Panc1 (cell line): Measurements from ENCODE around the gene FGF7. TPM values are rescaled to one million over a fixed set of nuclear protein-coding genes. Genes with fewer than 3 reads are reported as not detected.
"Not testable (repeated sequence)": the region's sequence is repeated elsewhere in the genome, so short reads cannot be mapped to it uniquely, and the experiment has no call there.

Experiments
- ATAC-seq: fragments of 200-7000 bp; cut with Tn5 transposase; 2 replicates; pipeline ENCODE4 v1.9.1; 2020; ENCODE audit warnings: mild to moderate bottlenecking, moderate library complexity
- BruUV-seq: library from RNA; stranded (reverse); fragments of 400-500 nt; replicated peaks from 2 replicates; lab custom pipeline; 2021; lab: Mats Ljungman, UMichigan
- CTCF ChIA-PET: fragments of 300-600 bp; sonication (Branson Sonifier 250); formaldehyde crosslinking; loops from one replicate; lab custom pipeline; 2022; ENCODE audit warnings: antibody characterized with exemption; lab: Charles Lee
- POLR2A ChIA-PET: fragments of 300-600 bp; sonication (Branson Sonifier 250); formaldehyde crosslinking; loops from one replicate; lab custom pipeline; 2022; ENCODE audit warnings: antibody characterized with exemption; lab: Charles Lee
- DNase-seq: peaks from one replicate; pipeline ENCODE4 v3.0.0-alpha.2; 2010; ENCODE audit warnings: low read depth, low spot score
- H3K27ac ChIP-seq: 2 replicates; pipeline ENCODE4 v1.5.1; 2011; ENCODE audit warnings: mild to moderate bottlenecking, low read length, inconsistent platforms
- H3K27me3 ChIP-seq: fragments of 200-500 bp; sonication (Bioruptor generic); 2 replicates; pipeline ENCODE4 v1.6.0; 2014; ENCODE audit warnings: low read length, inconsistent platforms; ENCODE audit not compliant: control insufficient read depth, insufficient read depth
- H3K36me3 ChIP-seq: fragments of 200-500 bp; sonication (Bioruptor generic); 2 replicates; pipeline ENCODE4 v1.5.1; 2014; ENCODE audit warnings: inconsistent platforms, mild to moderate bottlenecking, low read length, moderate library complexity; ENCODE audit not compliant: control insufficient read depth, insufficient read depth
- H3K4me1 ChIP-seq: 2 replicates; pipeline ENCODE4 v1.5.1; 2011; ENCODE audit warnings: inconsistent platforms, mild to moderate bottlenecking, low read length, moderate library complexity; ENCODE audit not compliant: control insufficient read depth, insufficient read depth
- H3K4me3 ChIP-seq, 2 experiments: 2 replicates each; pipeline ENCODE4 v1.5.1; 2011 to 2012; ENCODE audit warnings: low read depth in 2 of 2, low read length in 2 of 2, mild to moderate bottlenecking in 2 of 2, inconsistent platforms in 1 of 2, moderate library complexity in 1 of 2
- H3K9me3 ChIP-seq: fragments of 200-500 bp; sonication (Bioruptor generic); 2 replicates; pipeline ENCODE4 v1.5.1; 2014; ENCODE audit warnings: low read depth, mild to moderate bottlenecking, inconsistent platforms, low read length, moderate library complexity; ENCODE audit not compliant: control insufficient read depth, insufficient read depth
- CTCF ChIP-seq: fragments of 450-650 bp; IDR thresholded peaks from 2 replicates; pipeline ENCODE4 v1.5.1; 2017; ENCODE audit warnings: mild to moderate bottlenecking
- POLR2AphosphoS5 ChIP-seq: IDR thresholded peaks from 2 replicates; pipeline ENCODE4 v1.6.1; 2012; ENCODE audit warnings: mild to moderate bottlenecking, low read depth, low read length, moderate library complexity
- SIN3A ChIP-seq: IDR thresholded peaks from 2 replicates; pipeline ENCODE4 v1.6.1; 2012; ENCODE audit warnings: low read depth, mild to moderate bottlenecking, low read length, moderate library complexity, borderline replicate concordance; ENCODE audit not compliant: insufficient read depth
- TCF7L2 ChIP-seq: IDR thresholded peaks from 2 replicates; pipeline ENCODE4 v1.6.1; 2011; ENCODE audit warnings: mild to moderate bottlenecking, low read depth, low read length, inconsistent platforms
- in situ Hi-C: cut with HindIII; loops from 2 replicates; pipeline ENCODE4 v1.10.0; 2016; ENCODE audit warnings: low sequenced_read_pairs, low pct_unique_long_range_greater_than_20kb
- intact Hi-C: fragments of 100-400 bp; cut with micrococcal nuclease; formaldehyde crosslinking; loops from one replicate; pipeline ENCODE4 v1.10.0; 2022; ENCODE audit not compliant: unreplicated experiment
- total RNA-seq: library from RNA; stranded (reverse); gene quantifications from one replicate; pipeline ENCODE4 v1.2.1, GENCODE V29; 2021; ENCODE audit not compliant: unreplicated experiment
- TF ChIP-seq, protein P1 (sequence below), 2 experiments: IDR thresholded peaks; 2 replicates each; pipeline ENCODE4 v1.6.1; 2011 to 2012; ENCODE audit warnings: low read depth in 2 of 2, control low read depth in 1 of 2, low read length in 1 of 2, mild to moderate bottlenecking in 1 of 2, moderate library complexity in 1 of 2; ENCODE audit not compliant: insufficient read depth in 1 of 2

Gene FGF7
- total RNA-seq, 1 experiment from 2014 or later, result not detected

DNA sequence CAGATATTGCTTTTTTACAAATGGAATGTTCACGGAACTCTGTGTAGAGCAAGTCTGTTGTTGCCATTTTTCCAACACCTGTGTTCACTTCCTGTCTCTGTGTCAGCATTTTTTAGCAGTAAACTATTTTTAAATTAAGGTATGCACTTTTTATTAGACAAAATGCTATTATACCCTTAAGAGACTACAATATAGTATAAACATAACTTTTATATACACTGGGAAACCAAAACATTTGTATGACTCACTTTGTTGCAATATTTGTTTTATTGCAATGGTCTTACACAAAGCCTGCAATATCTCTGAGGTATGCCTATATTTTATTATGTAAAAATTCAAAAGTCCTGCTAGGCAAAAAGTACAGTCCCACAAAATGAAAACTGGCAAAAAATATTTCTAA lies 39.8 kb upstream of the FGF7 start:
- TF ChIP-seq POLR2AphosphoS5 (no peak), CTCF (no peak), TCF7L2 (no peak), SIN3A (no peak)
- TF ChIP-seq, protein P1, sequence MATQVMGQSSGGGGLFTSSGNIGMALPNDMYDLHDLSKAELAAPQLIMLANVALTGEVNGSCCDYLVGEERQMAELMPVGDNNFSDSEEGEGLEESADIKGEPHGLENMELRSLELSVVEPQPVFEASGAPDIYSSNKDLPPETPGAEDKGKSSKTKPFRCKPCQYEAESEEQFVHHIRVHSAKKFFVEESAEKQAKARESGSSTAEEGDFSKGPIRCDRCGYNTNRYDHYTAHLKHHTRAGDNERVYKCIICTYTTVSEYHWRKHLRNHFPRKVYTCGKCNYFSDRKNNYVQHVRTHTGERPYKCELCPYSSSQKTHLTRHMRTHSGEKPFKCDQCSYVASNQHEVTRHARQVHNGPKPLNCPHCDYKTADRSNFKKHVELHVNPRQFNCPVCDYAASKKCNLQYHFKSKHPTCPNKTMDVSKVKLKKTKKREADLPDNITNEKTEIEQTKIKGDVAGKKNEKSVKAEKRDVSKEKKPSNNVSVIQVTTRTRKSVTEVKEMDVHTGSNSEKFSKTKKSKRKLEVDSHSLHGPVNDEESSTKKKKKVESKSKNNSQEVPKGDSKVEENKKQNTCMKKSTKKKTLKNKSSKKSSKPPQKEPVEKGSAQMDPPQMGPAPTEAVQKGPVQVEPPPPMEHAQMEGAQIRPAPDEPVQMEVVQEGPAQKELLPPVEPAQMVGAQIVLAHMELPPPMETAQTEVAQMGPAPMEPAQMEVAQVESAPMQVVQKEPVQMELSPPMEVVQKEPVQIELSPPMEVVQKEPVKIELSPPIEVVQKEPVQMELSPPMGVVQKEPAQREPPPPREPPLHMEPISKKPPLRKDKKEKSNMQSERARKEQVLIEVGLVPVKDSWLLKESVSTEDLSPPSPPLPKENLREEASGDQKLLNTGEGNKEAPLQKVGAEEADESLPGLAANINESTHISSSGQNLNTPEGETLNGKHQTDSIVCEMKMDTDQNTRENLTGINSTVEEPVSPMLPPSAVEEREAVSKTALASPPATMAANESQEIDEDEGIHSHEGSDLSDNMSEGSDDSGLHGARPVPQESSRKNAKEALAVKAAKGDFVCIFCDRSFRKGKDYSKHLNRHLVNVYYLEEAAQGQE (IDR thresholded peaks at IDR 0.05; ENCODE audit: insufficient read depth in 1 of 2, low read depth in 2 of 2, low read length in 1 of 2), result no peak
- Histone ChIP-seq H3K4me1 (no peaks in the 10 kb centered on the region), H3K4me3 (no peak overlapping the region), H3K9me3 (no peaks in the 10 kb centered on the region), H3K36me3 (no peaks in the 10 kb centered on the region), H3K27me3 (no peaks in the 10 kb centered on the region), H3K27ac (no peak overlapping the region)
- intact Hi-C loops, result no loop called here
- ChIA-PET CTCF (no interaction called here), POLR2A (no interaction called here)
- DNase-seq (peak; percentile 17), ATAC-seq (no peak)
- in situ Hi-C loops, result no loop called here
- BruUV-seq, result no TSS peak

DNA sequence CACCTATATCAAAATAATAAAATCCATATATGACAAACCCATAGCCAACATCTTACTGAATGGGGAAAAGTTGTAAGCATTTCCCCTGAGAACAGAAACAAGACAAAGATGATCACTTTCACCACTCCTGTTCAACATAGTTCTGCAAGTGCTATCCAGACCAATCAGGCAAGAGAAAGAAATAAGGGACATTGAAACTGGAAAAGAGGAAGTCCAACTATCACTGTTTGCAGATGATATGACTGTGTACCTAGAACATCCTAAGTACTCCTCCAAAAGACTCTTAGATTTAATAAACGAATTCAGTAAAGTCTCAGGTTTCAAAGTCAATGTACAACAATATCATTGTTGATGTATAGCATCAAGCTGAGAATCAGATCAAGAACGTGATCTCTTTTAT lies 35.6 kb upstream of the FGF7 start:
- Histone ChIP-seq H3K4me1 (no peaks in the 10 kb centered on the region), H3K27ac (no peak overlapping the region), H3K36me3 (no peaks in the 10 kb centered on the region), H3K27me3 (no peaks in the 10 kb centered on the region), H3K9me3 (no peaks in the 10 kb centered on the region), H3K4me3 (no peak overlapping the region)
- no TSS peak for BruUV-seq
- CTCF ChIA-PET, result no interaction called here
- DNase-seq (no peak), ATAC-seq (no peak)
- intact Hi-C loops, result no loop called here
- POLR2A ChIA-PET, result no interaction called here
- in situ Hi-C loops, result no loop called here
- TF ChIP-seq POLR2AphosphoS5 (no peak), TCF7L2 (no peak), CTCF (no peak), SIN3A (no peak)
- TF ChIP-seq, protein P1 (IDR thresholded peaks at IDR 0.05; ENCODE audit: insufficient read depth in 1 of 2, low read depth in 2 of 2, low read length in 1 of 2), result no peak

- BruUV-seq, H3K4me3 ChIP-seq, CTCF ChIA-PET, H3K27ac ChIP-seq, H3K36me3 ChIP-seq, DNase-seq, H3K27me3 ChIP-seq, ATAC-seq, POLR2A ChIA-PET, H3K9me3 ChIP-seq, in situ Hi-C loops, intact Hi-C loops, H3K4me1 ChIP-seq: not testable (repeated sequence)
Observed at GRCh38 chr15:49402515-49403296, 20.3 kb upstream of the FGF7 start.
